GM12878 (cell line): ENCODE measurements around the gene C1QTNF9. TPM values are rescaled to one million over a fixed set of nuclear protein-coding genes. Genes with fewer than 3 reads are reported as not detected.
A peak's percentile ranks its signal among the peaks of the same experiment; 100 is the strongest.

ENCODE experiments used
- ATF3 ChIP-seq: IDR thresholded peaks from 2 replicates; pipeline ENCODE4 v1.6.1; 2011; ENCODE audit warnings: low read depth, mild to moderate bottlenecking, low read length, moderate library complexity, borderline replicate concordance; ENCODE audit errors: extremely low read depth
- BHLHE40 ChIP-seq, 2 experiments: fragments of 450-650 bp in 1 of 2; IDR thresholded peaks; 2 replicates each; pipeline ENCODE4 v1.6.1; 2011 to 2017; ENCODE audit warnings: low read depth in 2 of 2, borderline replicate concordance in 1 of 2, improper control_type of control experiment in 1 of 2, low read length in 1 of 2, mild to moderate bottlenecking in 1 of 2
- CHD4 ChIP-seq: fragments of 200-600 bp; sonication (generic); IDR thresholded peaks from 2 replicates; pipeline ENCODE4 v1.6.1; 2016; ENCODE audit warnings: mild to moderate bottlenecking
- CUX1 ChIP-seq: IDR thresholded peaks from 2 replicates; pipeline ENCODE4 v1.6.1; 2012; ENCODE audit warnings: improper control_type of control experiment, low read depth, low read length; ENCODE audit not compliant: insufficient replicate concordance
- EGR1 ChIP-seq, 2 experiments: IDR thresholded peaks; 1 replicate in 1 of 2; 2 replicates in 1 of 2; pipeline ENCODE4 v1.6.1; 2011 to 2012; ENCODE audit warnings: low read depth in 2 of 2, low read length in 2 of 2, borderline replicate concordance in 1 of 2, mild to moderate bottlenecking in 1 of 2, moderate library complexity in 1 of 2
- HDAC2 ChIP-seq: fragments of 200-600 bp; sonication (generic); IDR thresholded peaks from 2 replicates; pipeline ENCODE4 v1.6.1; 2017
- HDAC6 ChIP-seq: fragments of 200-600 bp; sonication (generic); IDR thresholded peaks from one replicate; pipeline ENCODE4 v1.8.0; 2017; ENCODE audit warnings: antibody characterized with exemption; ENCODE audit not compliant: unreplicated experiment
- MEF2B ChIP-seq: fragments of 450-650 bp; IDR thresholded peaks from 2 replicates; pipeline ENCODE4 v1.6.1; 2018; ENCODE audit warnings: mild to moderate bottlenecking, moderate library complexity; ENCODE audit not compliant: partially characterized antibody, poor library complexity, severe bottlenecking
- MTA3 ChIP-seq: IDR thresholded peaks from 2 replicates; pipeline ENCODE4 v1.6.1; 2012; ENCODE audit warnings: low read length, inconsistent platforms, borderline replicate concordance
- POLR2AphosphoS5 ChIP-seq: IDR thresholded peaks from 2 replicates; pipeline ENCODE4 v1.6.1; 2011; ENCODE audit warnings: mild to moderate bottlenecking, low read length, inconsistent platforms
- RAD21 ChIP-seq: IDR thresholded peaks from 2 replicates; pipeline ENCODE4 v1.6.1; 2011; ENCODE audit warnings: mild to moderate bottlenecking, low read depth, low read length, moderate library complexity; ENCODE audit not compliant: insufficient read depth
- RELB ChIP-seq: fragments of 450-650 bp; IDR thresholded peaks from 2 replicates; pipeline ENCODE4 v1.6.1; 2017; ENCODE audit warnings: low read depth, mild to moderate bottlenecking, moderate library complexity
- SMARCA5 ChIP-seq: fragments of 450-650 bp; IDR thresholded peaks from 2 replicates; pipeline ENCODE4 v1.6.1; 2017; ENCODE audit warnings: mild to moderate bottlenecking
- SREBF2 ChIP-seq: IDR thresholded peaks from 2 replicates; pipeline ENCODE4 v1.6.1; 2012; ENCODE audit warnings: mild to moderate bottlenecking, low read length
- TAF1 ChIP-seq: IDR thresholded peaks from 2 replicates; pipeline ENCODE4 v1.6.1; 2011; ENCODE audit warnings: mild to moderate bottlenecking, low read depth, low read length, borderline replicate concordance
- TCF12 ChIP-seq: IDR thresholded peaks from 2 replicates; pipeline ENCODE4 v1.6.1; 2011; ENCODE audit warnings: low read depth, mild to moderate bottlenecking, low read length
- USF1 ChIP-seq: IDR thresholded peaks from 2 replicates; pipeline ENCODE4 v1.6.1; 2011; ENCODE audit warnings: borderline replicate concordance, low read depth, mild to moderate bottlenecking, moderate library complexity, mixed read lengths, low read length; ENCODE audit not compliant: insufficient read depth; ENCODE audit errors: extremely low read length
- ZBTB33 ChIP-seq: fragments of 450-650 bp; IDR thresholded peaks from 2 replicates; pipeline ENCODE4 v1.6.1; 2017; ENCODE audit warnings: mild to moderate bottlenecking
- ZNF207 ChIP-seq: fragments of 450-650 bp; IDR thresholded peaks from 2 replicates; pipeline ENCODE4 v1.6.1; 2014; ENCODE audit warnings: antibody characterized with exemption, mild to moderate bottlenecking, borderline replicate concordance
- polyA plus RNA-seq, 11 experiments: library from polyadenylated mRNA; depleted of rRNA in 4 of 11; unstranded in 6 of 11; stranded (reverse) in 5 of 11; fragments of >200 nt; fragmentation: Nextera tagmentation in 4 of 11; fragmentation: Illumina TruSeq in 1 of 11; extraction: Ambion mirVana in 4 of 11; extraction: Trizol in 1 of 11; gene quantifications; 1 replicate in 1 of 11; 2 replicates in 10 of 11; pipeline versions ENCODE4 v1.2.1 to v1.2.3, GENCODE V29; 2011 to 2016; ENCODE audit warnings: inconsistent platforms in 2 of 11, missing spikeins in 2 of 11, low read depth in 1 of 11
- total RNA-seq, 4 experiments: library from RNA; depleted of rRNA in 3 of 4; stranded (reverse); fragments of >200 nt in 3 of 4; fragmentation: Illumina TruSeq in 1 of 4; extraction: Trizol in 1 of 4; gene quantifications; 2 replicates each; pipeline versions ENCODE4 v1.2.1 to v1.2.3, GENCODE V29; 2013 to 2021

The C1QTNF9 gene
- total and polyA plus RNA-seq, 10 of the 15 experiments (the other 5 are each of a cell fraction or from before 2014, with no cell fraction given): not detected

GRCh38 chr13:24270639-24271141 lies 38.7 kb upstream of the C1QTNF9 start (continued):
- TF ChIP-seq BHLHE40 (IDR thresholded peaks at IDR 0.05; ENCODE audit: borderline replicate concordance in 1 of 2, low read depth in 2 of 2, low read length in 1 of 2) (0 out of 4 replicates have a peak, but pooled peaks of 1 of the 2 experiments have one; percentile 4), RAD21 (peak; percentile 16; the same call in 1 of the 2 replicates), SREBF2 (no peak), ATF3 (no peak), ZBTB33 (0 out of 2 replicates have a peak, but pooled peaks have one; percentile 63), TCF12 (0 out of 2 replicates have a peak, but pooled peaks have one; percentile 32), HDAC2 (no peak), HDAC6 (no peak), RELB (peak; percentile 48), POLR2AphosphoS5 (peak; percentile 63; the same call in 1 of the 2 replicates), ZNF207 (no peak), SMARCA5 (no peak), TAF1 (peak; percentile 39; the same call in 1 of the 2 replicates), USF1 (no peak), EGR1 (IDR thresholded peaks at IDR 0.05; ENCODE audit: borderline replicate concordance in 1 of 2, low read depth in 2 of 2, low read length in 2 of 2) (0 out of 3 replicates have a peak, but pooled peaks of 1 of the 2 experiments have one; percentile 17), MTA3 (peak; percentile 84; the same call in 1 of the 2 replicates), CUX1 (no peak), MEF2B (no peak), CHD4 (no peak)
